Hippocampal formation (tissue), 2 donors: ENCODE results near the gene LRRC8D.
"Not testable (repeated sequence)": the region's sequence is repeated elsewhere in the genome, so short reads cannot be mapped to it uniquely, and the experiment has no call there.

Source experiments
- DNase-seq, 2 donors: peaks; one replicate each; lab custom pipeline; 2025; lab: John Stamatoyannopoulos, UW

LRRC8D gene

DNA sequence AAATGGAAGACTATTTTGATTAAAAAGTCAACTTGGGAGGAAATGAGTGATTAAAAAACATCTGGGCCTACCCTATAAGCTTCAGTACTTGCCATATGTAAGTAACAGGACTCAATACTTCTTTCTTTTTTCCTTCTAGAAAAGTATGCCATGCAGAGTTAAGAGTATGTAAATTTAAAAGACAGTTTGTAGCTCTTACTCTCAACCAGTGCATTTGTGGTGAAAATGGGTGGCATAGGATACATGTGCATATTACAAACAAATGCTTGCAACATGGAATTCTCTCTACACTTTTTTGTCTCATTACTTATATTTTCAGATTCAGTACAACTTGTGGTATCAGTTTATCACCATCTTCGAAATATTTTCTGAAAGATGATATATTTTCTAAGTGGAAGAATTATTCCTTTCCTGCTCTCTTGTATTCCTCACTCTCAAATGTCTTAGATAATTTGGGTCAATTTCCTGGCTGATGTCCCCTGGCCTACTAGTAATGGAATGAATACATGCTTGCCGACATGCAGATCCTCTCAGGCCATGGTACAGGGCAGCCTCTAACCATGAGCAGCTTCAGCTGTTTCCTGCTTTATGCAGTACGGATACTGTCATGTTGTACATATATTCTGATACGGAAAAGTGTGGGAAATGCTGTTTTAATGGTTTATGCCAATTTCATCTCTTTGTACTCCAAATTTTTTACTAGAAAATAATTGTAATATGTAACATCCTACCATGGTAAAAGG lies 92.7 kb downstream of the LRRC8D start:
- no peak for DNase-seq

- DNase-seq, result no peak
These were observed 96.5 kb downstream of the LRRC8D start for GRCh38 chr1:89917353-89917752.

- DNase-seq, result no peak
These were observed 97.4 kb downstream of the LRRC8D start for GRCh38 chr1:89918127-89918793.

DNA sequence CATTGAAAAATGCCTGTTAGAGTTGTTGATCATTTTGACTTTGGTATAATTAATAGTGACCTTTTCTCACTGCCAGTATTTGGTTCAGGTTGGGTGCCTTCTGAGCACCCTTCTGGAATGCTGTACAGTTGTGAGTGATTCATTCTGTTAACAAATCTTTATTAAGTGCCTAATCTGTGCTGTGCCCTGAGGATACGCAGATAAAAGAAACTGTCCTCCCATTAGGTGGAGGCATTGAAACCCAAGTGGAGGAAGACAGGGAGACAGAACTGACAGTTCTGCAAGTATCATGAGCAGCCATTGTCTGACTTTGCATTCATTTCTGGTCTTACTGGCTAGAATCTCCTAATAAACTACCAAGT lies 97.9 kb downstream of the LRRC8D start:
- no peak for DNase-seq

GRCh38 chr1:89919174-89919573 lies 98.3 kb downstream of the LRRC8D start:
- no peak for DNase-seq

DNA sequence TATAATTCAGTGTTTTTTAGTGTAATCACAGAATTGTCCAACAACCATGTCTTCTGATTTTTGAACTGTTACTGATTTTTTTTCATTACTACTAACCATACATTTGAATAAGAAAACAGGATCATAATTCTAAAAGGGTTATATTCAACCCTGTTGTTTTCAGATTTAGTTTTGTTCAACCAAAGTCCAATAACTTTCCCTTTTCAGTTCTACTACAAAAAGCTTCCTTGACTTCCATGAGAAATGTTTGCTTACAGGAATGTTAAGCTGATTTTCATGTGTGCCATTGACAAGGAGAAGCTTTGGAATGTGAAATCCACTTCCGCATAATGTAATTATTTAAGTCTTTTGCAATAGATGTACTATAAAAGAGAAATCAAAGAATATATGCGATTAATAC lies 102.1 kb downstream of the LRRC8D start:
- DNase-seq, result no peak

DNA sequence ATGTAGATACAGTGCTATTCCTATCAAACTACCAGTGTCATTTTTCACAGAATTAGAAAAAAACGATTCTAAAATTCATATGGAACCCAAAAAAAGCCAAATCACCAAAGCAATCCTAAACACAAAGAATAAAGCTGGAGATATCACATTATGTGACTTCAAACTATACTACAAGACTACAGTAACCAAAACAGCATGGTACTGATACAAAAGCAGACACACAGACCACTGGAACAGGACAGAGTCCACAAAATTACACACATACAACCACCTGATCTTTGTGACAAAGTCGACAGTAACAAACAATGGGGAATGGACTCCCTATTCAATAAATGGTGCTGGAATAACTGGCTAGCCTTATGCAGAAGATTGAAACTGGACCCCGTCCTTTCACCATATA lies 102.7 kb downstream of the LRRC8D start:
- no peak for DNase-seq

GRCh38 chr1:89924075-89924474 lies 103.2 kb downstream of the LRRC8D start:
- DNase-seq, result not testable (repeated sequence)

DNA sequence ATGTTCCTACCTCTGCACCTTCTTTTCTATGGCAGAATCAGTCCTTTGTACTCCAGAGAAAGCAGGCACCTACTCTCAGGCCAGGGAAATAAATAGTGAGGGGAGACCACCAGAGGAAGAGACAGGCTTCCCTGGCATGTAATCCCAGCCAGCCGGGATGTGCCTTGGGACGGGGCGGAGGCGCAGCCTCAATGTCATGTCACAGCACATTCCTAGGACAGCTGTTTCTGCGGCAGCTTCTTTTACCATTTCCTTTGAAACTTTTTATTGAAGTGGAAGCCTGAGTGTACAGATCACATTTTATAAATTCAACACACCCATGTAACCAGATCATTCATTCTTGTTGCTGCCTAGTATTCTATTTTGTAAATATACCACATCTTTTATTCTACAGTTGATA lies 106.2 kb downstream of the LRRC8D start:
- no peak for DNase-seq

- no peak for DNase-seq
These were observed 106.6 kb downstream of the LRRC8D start for GRCh38 chr1:89927478-89927877.

- DNase-seq, result no peak
These were observed 107.7 kb downstream of the LRRC8D start for GRCh38 chr1:89928506-89928905.

GRCh38 chr1:89929467-89930063 lies 108.7 kb downstream of the LRRC8D start:
- no peak for DNase-seq

GRCh38 chr1:89930579-89930978 lies 109.7 kb downstream of the LRRC8D start:
- DNase-seq, result no peak

DNA sequence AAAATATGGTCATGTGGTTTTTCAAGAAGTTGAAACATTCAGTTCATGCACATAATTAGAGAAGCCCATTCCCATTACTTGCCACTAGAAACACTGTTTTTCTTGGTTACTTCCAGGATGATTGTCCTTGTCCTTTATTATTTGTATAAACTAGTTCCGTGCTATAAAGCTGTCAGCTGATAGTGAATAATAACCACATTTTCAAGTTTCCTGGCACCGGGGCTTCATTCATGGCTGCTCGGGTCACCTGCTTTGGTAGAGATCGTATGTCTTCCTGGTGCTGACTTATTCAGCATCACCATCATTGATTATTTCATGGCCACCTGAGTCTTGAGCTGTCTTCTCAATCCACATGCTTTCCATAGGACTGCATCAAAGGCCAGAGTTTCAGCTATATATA lies 111.1 kb downstream of the LRRC8D start:
- no peak for DNase-seq

GRCh38 chr1:89932598-89933364 lies 111.9 kb downstream of the LRRC8D start:
- no peak for DNase-seq

- DNase-seq, result no peak
These were observed 113.6 kb downstream of the LRRC8D start for GRCh38 chr1:89934461-89934860.

GRCh38 chr1:89935235-89935634 lies 114.4 kb downstream of the LRRC8D start:
- DNase-seq, result peak; percentile 47 to 52

DNA sequence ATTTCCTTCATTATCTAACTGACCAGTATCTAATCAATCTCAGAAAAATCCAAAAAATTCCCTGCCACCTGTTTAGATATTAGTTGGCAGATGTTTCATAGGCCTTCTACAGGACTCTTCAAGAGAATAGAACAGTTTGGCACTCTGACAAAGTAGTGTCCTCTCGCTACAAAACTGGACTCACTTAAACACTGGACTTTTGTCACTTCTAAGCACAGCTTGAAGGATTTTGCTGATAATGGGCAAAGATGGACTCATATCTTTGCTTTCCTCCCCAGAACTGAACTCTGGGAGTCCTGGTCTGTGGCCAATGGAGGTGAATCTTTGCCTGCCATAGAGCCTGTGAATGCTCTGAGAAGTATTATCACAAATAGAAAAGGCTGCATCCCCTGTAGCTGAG lies 115.9 kb downstream of the LRRC8D start:
- no peak for DNase-seq

DNA sequence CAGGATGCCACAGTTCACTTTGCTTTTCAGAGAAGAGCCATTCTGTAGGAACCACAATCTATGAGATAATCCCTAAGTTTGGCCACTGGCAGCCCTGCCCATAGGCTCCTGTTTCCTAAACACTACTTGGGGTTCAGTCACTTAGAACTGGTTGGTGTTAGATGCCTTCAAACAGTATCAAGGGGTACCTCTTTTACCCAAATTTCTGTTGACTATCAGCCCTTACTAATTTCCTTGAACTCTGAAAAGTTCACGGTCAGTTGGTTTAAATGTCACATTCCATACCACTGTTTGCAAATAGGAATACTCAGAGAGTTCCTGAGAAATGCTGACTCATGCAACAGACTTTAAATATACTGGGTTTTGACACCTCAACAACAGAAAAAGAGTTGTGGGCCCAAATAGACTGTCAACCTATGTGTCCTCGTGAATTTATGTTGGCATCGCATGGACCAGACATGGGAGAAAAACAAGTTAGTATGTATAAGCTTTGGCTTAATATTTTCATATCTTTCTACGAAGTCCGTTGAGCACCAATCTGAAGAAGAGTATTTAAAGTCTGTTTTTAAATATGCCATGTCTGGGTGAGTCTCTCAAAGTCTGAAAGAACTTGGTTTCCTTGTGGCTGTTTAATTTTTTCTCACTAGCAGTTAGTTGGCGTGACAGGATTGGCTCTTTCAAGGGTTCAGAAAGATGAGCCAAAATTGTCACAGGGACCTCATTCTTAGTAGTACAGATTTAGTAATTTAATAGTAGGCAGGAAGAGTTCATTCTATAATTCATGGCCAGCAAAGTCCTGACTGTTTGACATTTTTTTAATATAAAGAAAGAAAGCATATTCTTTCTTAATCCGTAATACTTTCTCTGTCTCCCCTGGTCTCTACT lies 117.6 kb downstream of the LRRC8D start:
- no peak for DNase-seq

- peak; percentile 68 to 94 for DNase-seq
These were observed 118.3 kb downstream of the LRRC8D start for GRCh38 chr1:89939059-89939570.

DNA sequence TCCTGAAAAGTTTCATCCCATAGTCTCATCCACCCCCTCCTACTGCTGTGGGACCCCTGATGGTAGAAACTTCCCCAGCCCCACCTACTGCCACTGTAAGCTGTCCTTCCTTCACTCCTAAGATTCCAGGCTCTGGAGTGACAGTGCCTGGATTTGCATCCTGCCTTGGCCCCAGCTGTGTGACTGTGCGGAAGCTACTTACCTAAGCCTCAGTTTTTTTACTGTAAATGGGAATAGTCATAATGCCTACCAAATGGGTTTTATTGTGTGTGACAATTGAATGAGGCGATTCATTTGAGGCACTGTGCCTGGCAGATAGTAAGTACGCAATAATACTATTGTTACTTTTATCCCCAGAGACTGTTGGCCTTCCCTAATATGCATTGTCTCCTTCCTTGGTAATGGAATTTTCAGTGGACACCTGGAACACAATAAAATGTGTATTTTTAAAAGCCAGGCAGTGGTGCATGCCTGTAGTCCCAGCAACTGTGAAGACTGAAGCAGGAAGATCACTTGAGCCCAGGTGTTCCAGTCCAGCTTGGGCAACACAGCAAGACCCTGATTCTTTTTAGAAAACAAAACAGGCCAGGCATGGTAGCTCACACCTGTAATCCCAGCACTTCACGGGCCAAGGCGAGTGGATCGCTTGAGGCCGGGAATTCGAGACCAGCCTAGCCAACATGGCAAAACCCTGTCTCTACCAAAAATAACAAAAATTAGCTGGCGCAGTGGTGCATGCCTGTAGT lies 119.0 kb downstream of the LRRC8D start:
- peak in 1 of 2 donors; percentile 36 for DNase-seq
